ENCODE data around the gene ARID1B.

Gene ARID1B

GRCh38 chr6:157240960-157241311, 463.8 kb downstream of the ARID1B start:
- DNase-seq (ENCODE audit: low read depth in 2 of 2) = no peak

GRCh38 chr6:157242791-157243190, 465.6 kb downstream of the ARID1B start:
- DNase-seq (ENCODE audit: low read depth in 2 of 2) = no peak

- no peak for DNase-seq (ENCODE audit: low read depth in 2 of 2)
Observed at GRCh38 chr6:157244175-157244574, 467.0 kb downstream of the ARID1B start.

- DNase-seq (ENCODE audit: low read depth in 2 of 2) = no peak
Observed at GRCh38 chr6:157244780-157245179, 467.6 kb downstream of the ARID1B start.

GRCh38 chr6:157245436-157245835, 468.3 kb downstream of the ARID1B start:
- no peak for DNase-seq (ENCODE audit: low read depth in 2 of 2)

GRCh38 chr6:157246048-157246630, 469.0 kb downstream of the ARID1B start:
- no peak for DNase-seq (ENCODE audit: low read depth in 2 of 2)

- no peak for DNase-seq (ENCODE audit: low read depth in 2 of 2)
Observed at GRCh38 chr6:157246771-157247484, 469.8 kb downstream of the ARID1B start.

- DNase-seq (ENCODE audit: low read depth in 2 of 2) = no peak
Observed at GRCh38 chr6:157248264-157248663, 471.1 kb downstream of the ARID1B start.

- DNase-seq (ENCODE audit: low read depth in 2 of 2) = no peak
Observed at GRCh38 chr6:157249826-157250225, 472.6 kb downstream of the ARID1B start.

GRCh38 chr6:157251586-157252247, 474.5 kb downstream of the ARID1B start:
- no peak for DNase-seq (ENCODE audit: low read depth in 2 of 2)

- no peak for DNase-seq (ENCODE audit: low read depth in 2 of 2)
Observed at GRCh38 chr6:157253017-157253416, 475.8 kb downstream of the ARID1B start.

GRCh38 chr6:157253699-157254098, 476.5 kb downstream of the ARID1B start:
- DNase-seq (ENCODE audit: low read depth in 2 of 2) = no peak

- no peak for DNase-seq (ENCODE audit: low read depth in 2 of 2)
Observed at GRCh38 chr6:157254538-157254937, 477.4 kb downstream of the ARID1B start.

- no peak for DNase-seq (ENCODE audit: low read depth in 2 of 2)
Observed at GRCh38 chr6:157255079-157255478, 477.9 kb downstream of the ARID1B start.

GRCh38 chr6:157258878-157259277, 481.7 kb downstream of the ARID1B start:
- DNase-seq (ENCODE audit: low read depth in 2 of 2) = no peak

- DNase-seq (ENCODE audit: low read depth in 2 of 2) = no peak
Observed at GRCh38 chr6:157259443-157259842, 482.3 kb downstream of the ARID1B start.
